ENCODE data around the gene APOBEC3G.
A peak's percentile ranks its signal among the peaks of the same experiment; 100 is the strongest.
"Not testable (repeated sequence)": the region's sequence is repeated elsewhere in the genome, so short reads cannot be mapped to it uniquely, and the experiment has no call there.

The APOBEC3G gene

DNA sequence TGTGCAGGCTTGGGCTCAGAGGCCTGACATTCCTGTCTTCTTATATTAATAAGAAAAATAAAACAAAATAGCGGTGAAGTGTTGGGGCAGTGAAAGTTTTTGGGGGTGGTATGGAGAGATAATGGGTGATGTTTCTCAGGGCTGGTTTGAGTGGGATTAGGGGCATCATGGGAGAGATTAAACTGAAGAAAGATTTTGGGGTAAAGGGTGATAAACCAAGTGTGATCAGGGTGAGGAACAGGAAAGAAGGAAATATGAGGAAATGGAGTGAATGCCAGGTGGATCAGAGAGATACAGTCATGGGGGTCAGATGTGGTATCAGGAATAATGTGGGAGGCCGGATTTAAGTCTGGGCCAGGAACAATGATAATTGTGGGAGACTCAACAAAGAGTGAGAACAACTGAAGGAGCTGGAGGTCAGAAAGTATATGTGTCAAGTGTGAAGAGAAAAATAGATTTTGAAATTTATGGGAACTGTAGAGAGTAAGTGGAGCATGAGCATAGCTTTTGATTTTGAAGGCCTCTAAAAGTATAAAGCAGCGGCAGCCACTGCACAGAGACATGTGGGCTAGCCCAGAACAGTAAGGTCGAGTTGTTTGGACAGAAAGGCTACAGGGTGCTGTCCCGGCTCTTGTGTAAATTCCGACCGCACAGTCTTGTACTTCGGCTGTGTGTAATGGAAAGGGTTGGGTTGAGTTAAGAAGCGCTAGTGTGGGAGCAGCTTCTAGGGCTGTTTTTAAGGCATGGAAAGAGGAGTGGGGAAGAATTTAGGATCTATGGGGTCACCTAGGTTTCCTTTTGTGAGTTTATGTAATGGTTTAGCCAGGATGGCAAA lies 10.4 kb upstream of the APOBEC3G start:
- not testable (repeated sequence) for DNase-seq

DNA sequence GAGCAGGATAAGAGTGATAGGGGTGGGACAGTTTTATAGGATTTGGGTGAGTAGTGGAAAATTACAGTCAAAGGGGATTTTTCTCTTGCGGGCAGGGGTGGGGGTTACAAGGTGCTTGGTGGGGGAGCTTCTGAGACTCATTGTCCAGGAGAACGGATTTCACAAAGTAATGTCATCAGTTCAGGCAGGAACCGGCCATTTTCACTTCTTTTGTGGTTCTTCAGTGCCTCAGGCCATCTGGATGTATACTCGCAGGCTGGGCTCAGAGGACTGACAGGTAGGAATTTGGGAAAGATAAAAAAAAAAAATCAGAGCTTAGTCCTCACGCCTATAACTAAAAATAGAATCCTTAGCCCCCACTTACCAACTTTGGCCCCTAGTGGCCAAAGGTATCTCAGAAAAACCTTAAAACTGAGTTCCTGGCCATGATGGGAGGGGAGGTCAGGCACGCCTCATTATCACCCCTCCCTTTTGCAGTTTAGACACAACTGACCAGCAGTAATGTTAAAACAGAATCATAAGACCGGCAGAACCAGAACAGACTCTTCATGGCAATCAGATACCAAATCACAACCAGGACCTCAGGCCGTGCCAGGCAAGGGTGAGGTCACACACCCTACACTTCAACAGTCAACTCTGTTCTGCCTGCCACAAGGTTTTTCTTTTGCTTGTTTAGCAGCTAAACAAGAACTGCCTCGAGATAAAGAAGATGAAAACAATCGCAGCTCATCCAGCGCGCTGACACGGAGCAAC lies 8.9 kb upstream of the APOBEC3G start:
- DNase-seq, result no peak

- no peak for DNase-seq
These were observed 6.9 kb upstream of the APOBEC3G start for GRCh38 chr22:39070186-39070585.

DNA sequence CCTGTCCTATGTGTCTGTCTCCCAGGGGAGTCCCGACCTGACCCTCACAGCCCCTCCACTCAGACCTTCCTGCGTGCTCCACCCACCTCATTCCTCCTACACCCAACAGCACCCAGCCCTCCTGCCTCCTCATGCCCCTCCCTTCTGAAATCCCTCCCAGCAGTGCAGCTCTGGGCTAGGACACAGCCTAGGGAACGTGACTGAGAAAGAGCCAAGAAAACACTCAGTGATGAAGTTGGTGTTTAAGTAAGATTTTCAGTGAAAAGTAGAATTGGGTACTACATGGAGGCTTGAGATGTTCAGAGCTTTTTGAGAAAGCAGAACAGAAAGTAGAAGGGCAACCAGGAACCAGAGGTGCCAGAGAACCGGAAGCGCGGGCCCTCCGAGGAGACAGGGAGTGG lies 4.5 kb upstream of the APOBEC3G start:
- DNase-seq, result not testable (repeated sequence)

- no peak for DNase-seq
These were observed 3.1 kb upstream of the APOBEC3G start for GRCh38 chr22:39073981-39074380.

- not testable (repeated sequence) for DNase-seq
These were observed 685 bp upstream of the APOBEC3G start for GRCh38 chr22:39076155-39077025.

DNA sequence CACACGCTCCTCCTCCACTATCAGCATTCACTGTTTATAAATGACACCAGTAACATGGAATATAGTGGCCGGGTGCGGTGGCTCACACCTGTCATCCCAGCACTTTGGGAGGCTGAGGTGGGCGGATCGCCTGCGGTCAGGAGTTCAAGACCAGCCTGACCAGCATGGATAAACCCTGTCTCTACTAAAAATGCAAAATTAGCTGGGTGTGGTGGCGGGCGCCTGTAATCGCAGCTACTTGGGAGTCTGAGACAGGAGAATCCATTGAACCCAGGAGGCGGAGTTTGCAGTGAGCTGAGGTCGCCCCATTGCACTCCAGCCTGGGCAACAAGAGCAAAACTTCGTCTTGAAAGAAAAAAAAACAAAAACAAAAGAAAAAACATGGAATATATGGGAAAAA lies 837 bp downstream of the APOBEC3G start:
- DNase-seq, result not testable (repeated sequence)

DNA sequence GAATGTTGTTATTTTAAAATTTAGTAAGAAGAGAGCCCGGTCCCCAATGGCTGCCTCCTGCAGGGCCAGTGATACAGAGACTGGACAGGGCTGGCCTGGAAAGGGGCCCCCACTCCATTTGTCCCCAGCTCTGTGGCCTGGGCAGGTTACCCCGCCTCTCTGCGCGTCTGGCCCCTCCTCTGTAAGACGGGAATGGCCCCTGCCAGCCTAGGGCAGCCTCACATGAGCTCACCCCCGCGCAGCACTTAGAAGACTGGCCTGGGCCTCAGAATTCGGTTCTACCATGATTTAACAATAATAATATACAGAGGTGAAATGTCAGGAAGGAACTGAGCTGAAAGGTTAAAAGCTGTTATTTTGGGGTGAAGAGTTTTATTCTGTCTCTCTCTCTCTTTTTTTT lies 1.3 kb downstream of the APOBEC3G start:
- no peak for DNase-seq

GRCh38 chr22:39079054-39079637 lies 2.1 kb downstream of the APOBEC3G start:
- not testable (repeated sequence) for DNase-seq

- no peak for DNase-seq
These were observed 3.1 kb downstream of the APOBEC3G start for GRCh38 chr22:39080052-39080762.

GRCh38 chr22:39081016-39081415 lies 3.9 kb downstream of the APOBEC3G start:
- no peak for DNase-seq

GRCh38 chr22:39081598-39081997 lies 4.5 kb downstream of the APOBEC3G start:
- DNase-seq, result no peak

DNA sequence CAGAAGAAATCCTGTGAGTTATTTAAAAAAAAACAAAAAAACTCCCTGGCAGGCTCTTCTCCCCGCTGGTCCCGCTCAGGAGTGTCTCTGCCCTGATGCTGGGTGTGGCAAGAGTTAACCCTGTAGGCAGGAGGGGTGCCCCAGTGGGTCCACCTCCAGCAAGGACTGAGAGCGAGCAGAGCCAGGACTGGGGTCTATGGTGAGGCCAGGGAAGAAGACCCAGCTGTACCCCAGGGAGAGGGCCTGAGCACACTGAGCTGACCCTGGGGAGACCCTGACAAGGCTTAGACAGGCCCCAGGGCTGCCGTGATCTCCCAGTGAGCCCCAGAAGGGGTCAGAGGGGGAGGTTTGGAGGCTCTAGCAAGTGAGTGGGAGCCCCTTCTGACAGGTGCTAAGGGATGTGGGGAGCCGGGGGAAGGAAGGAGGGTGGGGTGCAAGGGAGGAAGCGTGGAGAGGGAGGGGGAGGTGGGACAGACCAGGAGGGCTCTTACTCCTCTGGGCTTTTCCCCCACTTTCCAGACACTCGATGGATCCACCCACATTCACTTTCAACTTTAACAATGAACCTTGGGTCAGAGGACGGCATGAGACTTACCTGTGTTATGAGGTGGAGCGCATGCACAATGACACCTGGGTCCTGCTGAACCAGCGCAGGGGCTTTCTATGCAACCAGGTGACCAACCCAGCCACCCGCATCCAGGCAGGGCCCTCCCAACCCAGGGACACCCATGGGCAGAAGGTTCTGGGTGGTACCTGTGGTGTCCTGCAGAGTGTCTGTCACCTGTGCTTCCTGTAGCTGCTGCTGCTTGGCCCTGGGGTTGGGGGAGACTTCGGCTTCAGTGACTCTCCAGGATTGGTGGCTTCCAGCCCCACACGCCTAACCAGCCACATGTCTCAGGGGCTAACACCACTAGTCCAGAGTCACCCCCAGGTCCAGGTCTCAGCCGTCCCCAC lies 6.4 kb downstream of the APOBEC3G start:
- no peak for DNase-seq

- no peak for DNase-seq
These were observed 7.6 kb downstream of the APOBEC3G start for GRCh38 chr22:39084666-39085065.

GRCh38 chr22:39087098-39087497 lies 10.0 kb downstream of the APOBEC3G start:
- no peak for DNase-seq

DNA sequence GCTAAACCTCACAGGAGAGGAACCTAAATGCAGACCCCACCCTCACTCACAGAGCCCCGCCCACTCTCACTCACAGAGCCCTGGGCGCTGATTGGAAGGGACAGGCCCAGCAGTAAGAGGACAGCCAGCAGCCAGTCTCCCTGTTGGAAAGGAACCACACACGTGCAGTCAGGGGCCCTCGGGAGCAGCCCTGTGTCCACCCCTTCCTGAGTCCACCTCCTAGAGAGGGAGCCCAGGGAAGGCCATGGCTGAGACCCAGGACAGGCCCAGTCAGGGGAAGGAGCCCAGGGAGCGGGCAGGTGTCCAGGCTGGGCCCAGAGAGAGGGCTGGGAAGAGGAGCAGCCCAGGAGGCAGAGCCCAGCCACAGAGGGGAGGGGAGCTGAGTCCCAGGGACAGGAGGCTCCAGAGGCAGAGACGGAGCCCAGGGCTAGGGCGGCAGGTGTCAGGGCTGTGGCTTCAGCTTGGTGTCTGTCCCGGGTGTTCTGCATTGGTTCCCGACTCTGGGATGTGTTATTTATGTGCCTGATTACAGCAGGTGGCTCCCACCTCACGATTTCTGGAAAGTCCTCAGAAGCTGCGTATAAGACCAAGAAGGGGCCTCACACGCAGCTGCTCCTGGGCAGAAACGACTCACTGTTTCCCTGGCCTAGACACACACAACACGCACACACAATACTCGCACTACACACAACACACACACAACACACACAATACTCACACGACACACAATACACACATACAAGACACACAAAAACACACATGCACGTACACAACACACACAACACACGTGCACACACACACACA lies 11.0 kb downstream of the APOBEC3G start:
- DNase-seq, result peak; percentile 34

GRCh38 chr22:39088685-39089032 lies 11.6 kb downstream of the APOBEC3G start:
- no peak for DNase-seq

- no peak for DNase-seq
These were observed 12.9 kb downstream of the APOBEC3G start for GRCh38 chr22:39089928-39090327.

GRCh38 chr22:39090426-39091064 lies 13.5 kb downstream of the APOBEC3G start:
- DNase-seq, result no peak
